NOMO-1 (cell line): Measurements from ENCODE around the gene LSM7.
"Not testable (repeated sequence)": the region's sequence is repeated elsewhere in the genome, so short reads cannot be mapped to it uniquely, and the experiment has no call there.

Source experiments
- DNase-seq, 2 experiments: peaks; one replicate each; lab custom pipeline; 2025; ENCODE audit not compliant: unreplicated experiment in 2 of 2; lab: John Stamatoyannopoulos, UW

Gene LSM7

DNA sequence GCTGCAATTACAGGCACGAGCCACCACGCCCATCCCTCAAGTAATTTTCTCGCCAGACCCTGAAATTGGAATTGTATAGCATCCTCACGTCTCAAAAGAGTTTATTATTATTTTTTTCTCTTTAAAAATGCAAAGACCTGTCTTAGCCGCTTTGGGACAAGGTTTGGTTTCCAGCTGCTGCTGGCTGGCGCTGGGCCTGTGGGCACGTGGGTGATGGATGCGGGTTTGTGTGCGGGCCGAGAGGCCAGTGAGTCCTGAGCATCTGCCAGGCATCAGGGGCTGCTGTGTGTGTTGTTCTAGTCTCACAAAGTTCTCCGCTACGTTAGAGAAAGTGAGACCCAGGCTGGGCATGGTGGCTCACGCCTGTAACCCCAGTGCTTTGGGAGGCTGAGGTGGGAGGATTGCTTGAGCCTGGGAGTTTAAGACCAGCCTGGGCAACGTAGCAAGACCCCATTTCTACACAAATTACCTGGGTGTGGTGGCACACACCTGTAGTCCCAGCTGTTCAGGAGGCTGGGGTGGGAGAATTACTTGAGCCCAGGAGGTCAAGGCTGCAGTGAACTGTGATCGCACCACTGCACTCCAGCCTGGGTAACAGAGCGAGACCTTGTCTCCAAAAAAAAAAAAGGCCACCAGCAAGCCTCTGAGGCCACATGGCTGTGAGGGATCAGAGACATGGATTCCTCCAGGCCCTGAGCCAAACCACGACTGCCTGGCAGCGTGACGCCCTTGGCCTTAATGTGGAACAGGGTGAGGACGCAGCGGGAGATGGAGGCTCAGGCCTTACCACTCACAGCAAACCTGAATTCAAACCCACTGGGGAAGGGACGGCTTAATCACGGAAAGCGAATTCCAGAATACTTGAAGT lies 27.0 kb upstream of the LSM7 start:
- DNase-seq = no peak

GRCh38 chr19:2354670-2355069 lies 26.3 kb upstream of the LSM7 start:
- no peak for DNase-seq

DNA sequence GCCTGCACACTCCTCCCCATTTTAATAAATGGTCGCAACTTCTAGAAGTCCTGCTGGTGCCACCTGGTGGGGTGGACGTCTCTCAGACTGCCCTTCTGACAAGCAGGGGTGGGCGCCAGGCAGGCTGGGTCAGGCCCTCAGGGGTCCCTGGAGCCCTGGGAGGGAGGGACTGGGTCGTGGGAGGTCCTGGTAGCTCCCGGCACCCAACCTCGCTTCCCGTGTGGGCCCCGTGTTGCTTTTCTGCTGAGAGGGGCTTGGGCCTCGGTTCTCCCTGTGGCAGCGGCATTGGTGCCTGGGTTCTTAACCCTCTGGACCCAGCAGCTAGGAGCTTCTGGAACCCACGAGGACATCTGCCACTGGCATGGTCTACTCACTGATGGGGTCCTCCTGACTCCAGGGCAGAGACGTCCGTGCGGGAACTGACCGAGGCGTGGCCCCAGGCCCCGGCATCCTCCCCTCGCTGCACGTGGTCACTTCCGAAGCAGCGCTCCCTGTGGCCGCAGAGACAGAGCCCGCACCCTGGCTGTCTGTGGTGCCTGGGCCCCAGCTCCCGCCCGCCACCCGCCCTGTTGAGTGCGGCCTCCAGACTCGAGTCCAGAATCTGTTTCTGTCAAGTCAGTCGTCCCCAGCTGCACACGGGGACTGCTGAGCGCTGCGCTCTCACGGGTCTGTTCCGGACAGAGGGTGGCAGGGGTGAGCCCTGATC lies 25.7 kb upstream of the LSM7 start:
- DNase-seq = no peak

DNA sequence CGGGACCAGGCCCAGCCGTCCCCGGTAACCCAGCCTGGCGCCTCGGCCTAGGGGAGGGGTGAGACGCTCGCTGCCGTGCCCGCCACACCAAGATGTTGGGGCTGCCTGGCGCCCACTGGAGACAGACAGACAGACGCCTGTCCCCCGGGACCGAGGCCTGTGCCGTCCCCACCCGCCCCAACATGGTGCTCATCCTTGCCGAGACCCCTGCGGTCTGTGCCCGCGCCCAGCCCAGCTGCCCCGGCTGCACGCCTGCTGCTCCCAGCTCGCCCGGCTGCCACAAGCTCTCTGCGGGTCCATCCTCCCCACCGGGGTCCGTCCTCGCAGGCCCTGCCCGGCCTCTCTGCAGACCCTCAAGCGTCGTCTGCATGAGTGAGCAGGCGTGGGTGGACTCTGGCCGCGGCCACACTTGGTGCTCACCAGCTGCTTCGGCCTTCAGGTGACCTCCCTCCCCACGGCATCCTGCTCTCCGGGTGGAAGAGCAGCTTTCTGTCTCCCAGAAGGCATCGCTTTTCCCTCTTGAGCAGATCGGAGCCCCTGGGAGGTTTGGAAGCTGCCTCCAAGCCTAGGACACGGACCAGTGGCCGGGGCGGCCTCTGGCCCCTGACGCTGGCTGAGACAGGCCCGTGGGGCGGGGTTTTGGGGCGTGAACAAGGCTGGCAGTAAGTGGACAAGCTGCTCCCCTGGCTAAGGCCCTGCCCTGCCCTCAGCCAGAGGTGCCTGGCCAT lies 24.9 kb upstream of the LSM7 start:
- no peak for DNase-seq

DNA sequence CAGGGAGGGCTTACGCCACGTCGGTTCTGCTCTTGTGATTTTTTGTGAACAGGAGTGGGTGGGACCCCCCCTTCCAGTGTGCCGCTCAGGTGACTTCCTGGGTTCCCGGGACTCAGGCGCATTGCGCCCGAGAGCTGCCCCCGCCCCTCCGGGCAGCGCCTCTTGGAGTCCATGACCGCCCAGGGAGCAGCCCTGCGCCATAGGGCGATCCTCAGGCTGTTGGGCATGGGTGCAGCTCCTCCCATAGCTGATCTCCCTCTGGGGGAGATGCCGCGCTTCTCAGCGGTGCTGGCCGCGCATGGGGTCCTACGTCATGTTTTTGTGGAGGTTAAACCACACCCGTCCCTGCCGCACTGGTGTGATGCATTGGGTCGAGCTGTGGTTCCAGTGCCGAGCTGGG lies 23.7 kb upstream of the LSM7 start:
- no peak for DNase-seq

- DNase-seq = no peak
Observed at GRCh38 chr19:2351591-2351990, 23.2 kb upstream of the LSM7 start.

DNA sequence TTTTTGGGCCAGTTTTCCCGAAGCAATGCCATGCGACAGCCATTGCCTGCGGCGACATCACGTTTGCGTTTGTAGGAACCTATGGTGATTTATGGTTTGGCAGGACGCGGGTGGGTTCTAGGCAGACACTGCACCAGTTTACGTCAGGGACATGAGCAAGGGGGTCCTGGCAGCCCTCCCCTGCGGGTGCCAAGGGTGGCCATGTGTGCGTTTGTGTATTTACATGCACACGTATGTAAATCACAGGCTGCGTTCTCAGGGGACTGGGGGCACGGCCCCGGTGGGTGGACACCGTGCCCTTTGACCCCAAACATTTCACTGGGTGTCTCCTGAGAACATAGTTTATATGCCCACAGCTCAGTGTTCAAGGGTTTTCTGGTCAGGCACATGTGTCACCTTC lies 22.3 kb upstream of the LSM7 start:
- DNase-seq = no peak

- not testable (repeated sequence) for DNase-seq
Observed at GRCh38 chr19:2349818-2350217, 21.4 kb upstream of the LSM7 start.

DNA sequence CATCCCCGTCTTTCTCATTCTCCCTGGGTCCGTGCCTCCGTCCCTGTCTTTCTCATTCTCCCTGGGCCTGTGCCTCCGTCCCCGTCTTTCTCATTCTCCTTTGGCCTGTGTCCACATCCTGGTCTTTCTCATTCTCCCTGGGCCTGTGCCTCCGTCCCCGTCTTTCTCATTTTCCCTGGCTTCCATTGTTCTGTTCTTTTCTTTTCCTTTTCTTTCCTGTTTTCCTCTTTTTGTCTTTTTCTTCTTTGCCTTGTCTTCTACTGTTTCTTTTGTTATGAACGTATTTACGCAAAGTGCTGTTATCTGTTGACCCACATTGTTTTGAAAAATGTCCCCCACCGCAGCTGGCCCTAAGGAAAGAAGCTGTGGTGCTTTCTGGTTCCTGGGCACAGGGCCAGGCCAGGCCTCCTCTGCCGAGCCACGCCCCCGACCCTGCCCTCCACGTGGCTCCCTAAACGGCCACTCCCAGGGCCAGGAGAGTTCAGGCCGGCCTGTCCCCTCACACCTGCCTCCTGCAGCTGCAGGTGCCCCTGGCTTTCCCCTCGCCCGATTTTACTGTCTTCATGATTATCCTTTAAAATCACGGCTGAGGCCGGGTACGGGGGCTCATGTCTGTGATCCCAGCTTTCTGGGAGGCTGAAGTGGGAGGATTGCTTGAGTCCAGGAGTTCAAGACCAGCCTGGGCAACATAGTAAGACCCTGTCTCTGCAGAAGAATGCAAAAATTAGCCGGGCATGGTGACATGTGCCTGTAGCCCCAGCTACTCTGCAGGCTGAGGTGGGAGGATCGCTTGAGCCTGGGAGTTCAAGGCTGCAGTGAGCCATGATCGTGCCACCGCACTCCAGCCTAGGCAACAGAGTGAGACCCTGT lies 17.6 kb upstream of the LSM7 start:
- DNase-seq = no peak

DNA sequence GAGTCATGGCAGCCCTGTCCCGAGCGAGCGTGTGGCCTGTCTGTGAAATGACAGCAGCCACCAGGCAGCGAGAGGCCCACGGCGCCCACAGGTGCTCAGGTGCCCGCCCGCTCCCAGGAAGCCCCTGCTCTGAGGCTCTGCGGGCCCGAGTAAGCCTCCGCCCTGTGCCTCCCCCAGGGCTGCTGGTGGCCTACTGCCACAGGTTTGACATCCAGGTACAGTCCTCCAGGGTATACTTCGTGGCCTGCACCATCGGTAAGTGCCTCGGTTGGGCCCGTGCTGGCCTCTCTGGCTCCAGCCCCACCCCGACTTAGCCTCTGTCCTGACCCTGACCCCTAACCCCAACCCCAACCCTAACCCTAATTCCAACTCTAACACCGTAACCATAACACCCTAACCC lies 16.7 kb upstream of the LSM7 start:
- no peak for DNase-seq

DNA sequence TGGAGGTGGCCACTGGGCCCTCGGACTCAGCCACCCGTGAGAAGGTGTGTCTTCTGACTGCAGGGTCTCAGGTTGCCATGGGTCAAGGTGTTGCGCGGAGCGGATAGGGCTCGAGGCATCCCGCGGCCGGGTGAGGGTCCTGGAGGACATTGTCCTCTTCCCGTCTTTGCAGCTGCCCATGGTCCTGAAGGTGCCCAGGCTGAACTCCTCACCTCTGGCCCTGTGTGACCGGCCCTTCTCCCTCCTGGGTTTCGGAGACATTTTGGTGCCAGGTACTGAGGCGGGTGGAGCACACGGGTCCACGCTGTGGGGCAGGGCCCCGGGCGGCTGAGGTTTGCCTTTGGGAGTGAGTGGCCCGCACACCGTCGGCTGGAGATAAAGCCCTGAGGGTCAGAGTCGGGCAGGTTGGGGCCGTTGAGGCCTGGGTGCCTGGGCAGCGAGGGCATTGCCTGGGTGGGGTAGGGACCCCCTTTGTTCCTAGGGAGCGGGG lies 16.0 kb upstream of the LSM7 start:
- DNase-seq = no peak

GRCh38 chr19:2343289-2343982 lies 15.1 kb upstream of the LSM7 start:
- no peak for DNase-seq

- DNase-seq = no peak
Observed at GRCh38 chr19:2342656-2343288, 14.4 kb upstream of the LSM7 start.

GRCh38 chr19:2341982-2342381 lies 13.6 kb upstream of the LSM7 start:
- no peak for DNase-seq

DNA sequence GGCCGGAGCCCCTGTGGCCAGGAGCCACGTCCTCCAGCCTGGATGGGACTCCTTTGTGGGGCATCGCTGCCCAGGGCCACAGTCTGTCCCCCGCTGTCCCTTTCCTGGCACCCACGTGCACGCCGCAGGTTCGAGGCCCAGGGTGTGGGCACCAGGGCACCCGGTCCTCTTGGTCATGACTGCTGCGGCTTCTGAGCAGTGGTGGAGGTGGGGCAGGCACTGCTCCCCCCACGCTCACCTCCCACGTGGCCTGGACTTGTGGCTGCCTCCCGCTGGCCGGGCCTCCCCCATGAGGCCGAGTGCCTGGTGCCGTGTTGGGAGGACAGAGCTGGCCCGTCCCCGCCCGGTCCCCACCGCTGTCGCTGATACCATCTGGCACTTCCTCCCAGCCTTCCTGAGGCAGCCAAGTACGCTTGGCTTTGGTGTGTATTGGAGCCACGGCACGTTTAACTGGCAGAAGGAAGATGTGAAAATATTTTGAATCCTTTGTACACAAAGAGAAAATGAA lies 12.9 kb upstream of the LSM7 start:
- DNase-seq = no peak

DNA sequence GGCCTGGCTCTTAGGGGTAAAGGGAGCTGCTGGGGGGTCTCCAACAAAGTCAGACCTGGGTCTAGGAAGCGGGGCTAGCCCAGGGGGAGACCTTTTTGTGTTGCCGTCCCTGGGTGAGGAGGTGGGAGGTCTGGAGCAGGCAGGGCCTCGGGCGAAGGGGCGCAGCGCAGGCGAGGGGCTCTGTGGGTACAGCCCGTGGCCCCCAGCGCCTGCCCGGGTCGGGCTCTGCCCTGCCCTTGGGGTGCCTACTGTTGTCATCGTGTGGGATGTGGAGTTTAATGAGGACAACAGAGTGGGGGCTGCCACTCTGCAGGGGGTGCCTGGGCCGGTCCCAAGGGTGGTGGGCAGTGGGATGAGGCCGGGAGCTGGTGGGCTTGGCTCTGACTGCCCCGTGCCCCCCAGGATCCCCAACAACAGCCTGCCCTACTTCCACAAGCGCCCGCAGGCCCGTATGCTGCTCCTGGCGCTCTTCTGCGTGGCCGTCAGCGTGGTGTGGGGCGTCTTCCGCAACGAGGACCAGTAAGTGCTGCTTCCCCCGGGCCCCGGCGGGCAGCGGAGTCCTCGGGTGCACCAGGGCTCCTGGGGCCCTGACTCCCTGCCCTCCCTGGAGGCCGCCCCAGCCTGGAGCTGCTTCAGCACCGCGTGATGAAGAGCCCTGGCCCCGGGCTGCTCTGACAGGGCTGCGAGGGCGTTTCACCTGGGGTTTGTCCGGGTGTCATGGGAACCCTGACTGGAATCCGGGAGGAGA lies 12.3 kb upstream of the LSM7 start:
- no peak for DNase-seq

- no peak for DNase-seq
Observed at GRCh38 chr19:2339644-2340310, 11.4 kb upstream of the LSM7 start.
